DND-41 (cell line): ENCODE results near the gene MYL10.

Experiments used
- ATAC-seq: fragments of 200-7000 bp; cut with Tn5 transposase; 3 replicates; pipeline ENCODE4 v1.9.1; 2021; ENCODE audit warnings: low read depth; ENCODE audit not compliant: insufficient read depth
- DNase-seq: peaks from one replicate; pipeline ENCODE4 v3.0.0-alpha.2; 2020
- H2AFZ ChIP-seq: 2 replicates; pipeline ENCODE4 v1.6.0; 2012; ENCODE audit warnings: low read depth, low read length
- H3K27ac ChIP-seq: 2 replicates; pipeline ENCODE4 v1.5.1; 2012; ENCODE audit warnings: low read length, inconsistent platforms
- H3K27me3 ChIP-seq: fragments of 200-600 bp; sonication (generic); 2 replicates; pipeline ENCODE4 v1.6.0; 2012; ENCODE audit warnings: low read length, mild to moderate bottlenecking, inconsistent platforms; ENCODE audit not compliant: insufficient read depth, poor library complexity
- H3K36me3 ChIP-seq: 2 replicates; pipeline ENCODE4 v1.5.1; 2012; ENCODE audit warnings: low read length, inconsistent platforms; ENCODE audit not compliant: insufficient read depth
- H3K4me1 ChIP-seq: 2 replicates; pipeline ENCODE4 v1.5.1; 2012; ENCODE audit warnings: mild to moderate bottlenecking, low read length; ENCODE audit not compliant: insufficient read depth
- H3K4me2 ChIP-seq: 2 replicates; pipeline ENCODE4 v1.6.0; 2012; ENCODE audit warnings: mild to moderate bottlenecking, moderate library complexity, low read length, inconsistent platforms; ENCODE audit not compliant: insufficient read depth
- H3K4me3 ChIP-seq, 2 experiments: fragments of 200-600 bp in 1 of 2; shearing (Covaris generic) in 1 of 2; 2 replicates each; pipeline ENCODE4 v1.5.1; 2012 to 2016; ENCODE audit warnings: inconsistent platforms in 2 of 2, low read length in 2 of 2, mild to moderate bottlenecking in 2 of 2, low read depth in 1 of 2, moderate library complexity in 1 of 2
- H3K79me2 ChIP-seq: 2 replicates; pipeline ENCODE4 v1.6.0; 2012; ENCODE audit warnings: low read length, inconsistent platforms; ENCODE audit not compliant: insufficient read depth
- H3K9ac ChIP-seq: 2 replicates; pipeline ENCODE4 v1.6.0; 2012; ENCODE audit warnings: low read depth, mild to moderate bottlenecking, inconsistent platforms, low read length, moderate library complexity
- H3K9me3 ChIP-seq: 2 replicates; pipeline ENCODE4 v1.5.1; 2012; ENCODE audit warnings: low read length, moderate library complexity, mild to moderate bottlenecking, inconsistent platforms; ENCODE audit not compliant: insufficient read depth, severe bottlenecking
- H4K20me1 ChIP-seq: 2 replicates; pipeline ENCODE4 v1.6.0; 2012; ENCODE audit warnings: low read length; ENCODE audit not compliant: insufficient read depth
- EZH2 ChIP-seq: IDR thresholded peaks from 3 replicates; pipeline ENCODE4 v1.6.1; 2012; ENCODE audit warnings: borderline replicate concordance, low read depth, mild to moderate bottlenecking, moderate library complexity, low read length, inconsistent platforms; ENCODE audit not compliant: severe bottlenecking
- TF ChIP-seq, protein P1 (sequence below): IDR thresholded peaks from 2 replicates; pipeline ENCODE4 v1.5.1; 2012; ENCODE audit warnings: borderline replicate concordance, low read length, moderate library complexity, mild to moderate bottlenecking; ENCODE audit not compliant: poor library complexity, severe bottlenecking; ENCODE audit errors: extremely low read depth

MYL10 gene

DNA sequence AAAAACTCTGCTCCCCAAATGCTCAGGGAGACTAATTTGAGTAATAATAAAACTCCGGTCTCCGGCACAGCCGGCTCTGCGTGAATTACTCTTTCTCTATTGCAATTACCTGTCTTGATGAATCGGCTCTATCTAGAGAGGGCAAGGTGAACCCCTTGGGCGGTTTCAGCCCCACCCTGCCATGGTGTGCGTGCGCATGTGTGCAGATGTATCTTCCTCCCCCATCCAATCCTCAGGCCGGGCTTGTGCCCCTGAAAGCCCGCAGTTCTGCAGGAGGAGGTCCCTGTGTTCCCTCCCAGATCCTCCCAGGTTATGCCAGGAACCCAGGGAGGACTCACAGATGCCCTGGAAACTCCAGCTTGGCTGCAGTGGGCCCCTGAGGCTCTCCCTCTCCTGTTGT lies 48.3 kb upstream of the MYL10 start:
- H3K9ac ChIP-seq: no peak overlapping the region
- H3K79me2 ChIP-seq: no peaks in the 10 kb centered on the region
- no peak overlapping the region for H3K27ac ChIP-seq
- H3K9me3 ChIP-seq: no peaks in the 10 kb centered on the region
- no peak for ATAC-seq
- no peaks in the 10 kb centered on the region for H3K4me1 ChIP-seq
- no peak for DNase-seq
- no peaks in the 10 kb centered on the region for H3K36me3 ChIP-seq
- no peaks in the 10 kb centered on the region; the same call in 1 of the 2 replicates for H4K20me1 ChIP-seq
- H3K4me3 ChIP-seq: no peak overlapping the region
- TF ChIP-seq EZH2: no peak
- TF ChIP-seq, protein P1, sequence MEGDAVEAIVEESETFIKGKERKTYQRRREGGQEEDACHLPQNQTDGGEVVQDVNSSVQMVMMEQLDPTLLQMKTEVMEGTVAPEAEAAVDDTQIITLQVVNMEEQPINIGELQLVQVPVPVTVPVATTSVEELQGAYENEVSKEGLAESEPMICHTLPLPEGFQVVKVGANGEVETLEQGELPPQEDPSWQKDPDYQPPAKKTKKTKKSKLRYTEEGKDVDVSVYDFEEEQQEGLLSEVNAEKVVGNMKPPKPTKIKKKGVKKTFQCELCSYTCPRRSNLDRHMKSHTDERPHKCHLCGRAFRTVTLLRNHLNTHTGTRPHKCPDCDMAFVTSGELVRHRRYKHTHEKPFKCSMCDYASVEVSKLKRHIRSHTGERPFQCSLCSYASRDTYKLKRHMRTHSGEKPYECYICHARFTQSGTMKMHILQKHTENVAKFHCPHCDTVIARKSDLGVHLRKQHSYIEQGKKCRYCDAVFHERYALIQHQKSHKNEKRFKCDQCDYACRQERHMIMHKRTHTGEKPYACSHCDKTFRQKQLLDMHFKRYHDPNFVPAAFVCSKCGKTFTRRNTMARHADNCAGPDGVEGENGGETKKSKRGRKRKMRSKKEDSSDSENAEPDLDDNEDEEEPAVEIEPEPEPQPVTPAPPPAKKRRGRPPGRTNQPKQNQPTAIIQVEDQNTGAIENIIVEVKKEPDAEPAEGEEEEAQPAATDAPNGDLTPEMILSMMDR: no peak
- peaks cover 2% of the 10 kb centered on the region for H3K27me3 ChIP-seq
- H3K4me2 ChIP-seq: no peak overlapping the region
- no peak overlapping the region for H2AFZ ChIP-seq

DNA sequence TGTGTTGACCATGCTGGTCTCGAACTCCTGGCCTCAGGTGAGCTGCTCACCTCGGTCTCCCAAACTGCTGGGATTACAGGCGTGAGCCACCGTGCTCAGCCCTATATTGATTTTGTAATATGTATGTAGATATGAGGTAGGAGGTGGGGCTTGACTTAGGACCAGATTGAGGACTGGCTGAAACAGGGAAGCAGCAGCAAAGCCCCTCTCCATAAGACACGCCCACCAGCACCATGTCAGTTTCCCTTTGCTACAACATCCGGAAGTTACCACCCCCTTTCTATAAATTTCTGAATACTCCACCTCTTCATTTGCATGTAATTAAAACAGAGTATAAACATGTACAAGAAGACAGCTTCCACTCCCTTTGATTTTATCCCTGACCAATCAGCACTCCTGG lies 47.9 kb upstream of the MYL10 start:
- H4K20me1 ChIP-seq: no peaks in the 10 kb centered on the region; the same call in 1 of the 2 replicates
- H3K9me3 ChIP-seq: no peaks in the 10 kb centered on the region
- no peaks in the 10 kb centered on the region for H3K36me3 ChIP-seq
- no peak overlapping the region for H3K9ac ChIP-seq
- peaks cover 2% of the 10 kb centered on the region for H3K27me3 ChIP-seq
- H3K79me2 ChIP-seq: no peaks in the 10 kb centered on the region
- no peak overlapping the region for H3K27ac ChIP-seq
- TF ChIP-seq, protein P1: no peak
- TF ChIP-seq EZH2: no peak
- no peaks in the 10 kb centered on the region for H3K4me1 ChIP-seq
- ATAC-seq (peak; percentile 17; the same call in 1 of the 3 replicates), DNase-seq (no peak)
- no peak overlapping the region for H3K4me3 ChIP-seq
- no peak overlapping the region for H2AFZ ChIP-seq
- H3K4me2 ChIP-seq: no peak overlapping the region

DNA sequence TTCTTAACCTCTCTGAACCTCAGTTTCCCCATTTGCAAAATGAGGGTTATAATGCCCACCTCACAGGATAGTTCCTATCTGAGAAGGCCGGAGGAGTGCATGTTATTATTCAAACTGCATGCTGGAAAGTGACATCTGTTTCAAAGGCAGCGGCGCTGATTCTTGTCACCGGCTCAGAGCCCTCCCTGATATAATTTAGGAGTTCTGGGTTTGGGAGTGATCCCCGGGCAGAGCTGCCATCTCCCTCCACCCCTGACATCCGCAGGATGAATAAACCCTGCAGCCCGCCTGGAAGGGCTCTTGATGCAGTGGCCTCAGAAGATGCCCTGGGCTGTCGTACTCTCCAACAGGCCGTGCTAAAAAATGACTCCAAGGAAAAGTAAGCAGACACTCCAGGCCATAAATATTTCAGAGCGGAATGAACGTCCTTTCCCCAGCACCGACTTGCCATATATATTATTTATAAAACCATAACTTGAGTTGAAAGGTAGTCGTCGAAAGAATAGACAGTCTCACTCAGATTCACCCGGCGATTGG lies 47.0 kb upstream of the MYL10 start:
- TF ChIP-seq, protein P1: no peak
- no peak for TF ChIP-seq EZH2
- Histone ChIP-seq H3K9me3 (no peaks in the 10 kb centered on the region), H3K9ac (no peak overlapping the region), H3K79me2 (no peaks in the 10 kb centered on the region), H3K27me3 (peaks cover 2% of the 10 kb centered on the region), H3K4me1 (no peaks in the 10 kb centered on the region), H3K4me2 (no peak overlapping the region), H4K20me1 (no peaks in the 10 kb centered on the region; the same call in 1 of the 2 replicates), H2AFZ (no peak overlapping the region), H3K27ac (no peak overlapping the region), H3K36me3 (no peaks in the 10 kb centered on the region), H3K4me3 (no peak overlapping the region)
- DNase-seq: no peak
- no peak for ATAC-seq

DNA sequence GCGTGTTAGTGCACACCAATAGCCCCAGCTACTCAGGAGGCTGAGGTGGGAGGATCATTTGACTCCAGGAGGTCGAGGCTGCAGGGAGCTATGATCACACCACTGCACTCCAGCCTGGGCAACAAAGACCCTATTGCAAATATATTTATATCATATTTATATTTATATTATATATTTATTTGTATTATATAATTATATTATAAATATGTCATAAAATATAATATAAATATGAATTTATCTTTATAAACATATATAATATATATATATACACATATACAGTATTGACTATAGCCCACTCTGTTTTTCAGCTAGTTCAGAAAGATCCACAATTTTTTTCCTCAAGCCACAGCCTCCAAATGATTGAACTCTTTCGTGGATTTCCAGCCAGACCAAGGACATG lies 45.3 kb upstream of the MYL10 start:
- Histone ChIP-seq H3K9ac (no peak overlapping the region), H3K4me1 (no peaks in the 10 kb centered on the region), H2AFZ (no peak overlapping the region), H3K4me2 (no peak overlapping the region), H3K4me3 (no peak overlapping the region), H3K9me3 (no peaks in the 10 kb centered on the region), H4K20me1 (no peaks in the 10 kb centered on the region), H3K27ac (no peak overlapping the region), H3K27me3 (peaks cover 2% of the 10 kb centered on the region), H3K79me2 (no peaks in the 10 kb centered on the region), H3K36me3 (no peaks in the 10 kb centered on the region)
- DNase-seq (no peak), ATAC-seq (no peak)
- TF ChIP-seq, protein P1: no peak
- TF ChIP-seq EZH2: no peak
